ENCODE measurements around the gene SLC30A4.

DNA sequence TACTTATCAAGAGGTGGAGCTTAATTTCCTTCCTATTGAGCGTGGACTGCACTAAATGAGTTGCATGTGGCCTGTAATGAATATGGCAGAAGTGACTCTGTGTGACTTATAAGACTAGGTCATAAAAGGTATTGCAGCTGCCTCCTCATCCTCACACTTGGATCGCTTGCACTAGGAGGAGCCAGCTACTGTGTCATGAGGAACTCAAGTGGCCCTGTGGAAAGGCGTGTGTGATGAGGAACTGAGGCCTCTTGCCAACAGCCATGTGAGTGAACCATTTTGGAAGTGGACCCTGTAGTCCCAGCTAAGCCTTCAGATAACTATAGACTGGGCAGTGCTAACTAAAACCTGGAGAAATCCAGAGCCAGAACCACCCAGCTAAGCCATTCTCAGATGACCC lies 7.1 kb upstream of the SLC30A4 start:
- TF ChIP-seq, protein P1, sequence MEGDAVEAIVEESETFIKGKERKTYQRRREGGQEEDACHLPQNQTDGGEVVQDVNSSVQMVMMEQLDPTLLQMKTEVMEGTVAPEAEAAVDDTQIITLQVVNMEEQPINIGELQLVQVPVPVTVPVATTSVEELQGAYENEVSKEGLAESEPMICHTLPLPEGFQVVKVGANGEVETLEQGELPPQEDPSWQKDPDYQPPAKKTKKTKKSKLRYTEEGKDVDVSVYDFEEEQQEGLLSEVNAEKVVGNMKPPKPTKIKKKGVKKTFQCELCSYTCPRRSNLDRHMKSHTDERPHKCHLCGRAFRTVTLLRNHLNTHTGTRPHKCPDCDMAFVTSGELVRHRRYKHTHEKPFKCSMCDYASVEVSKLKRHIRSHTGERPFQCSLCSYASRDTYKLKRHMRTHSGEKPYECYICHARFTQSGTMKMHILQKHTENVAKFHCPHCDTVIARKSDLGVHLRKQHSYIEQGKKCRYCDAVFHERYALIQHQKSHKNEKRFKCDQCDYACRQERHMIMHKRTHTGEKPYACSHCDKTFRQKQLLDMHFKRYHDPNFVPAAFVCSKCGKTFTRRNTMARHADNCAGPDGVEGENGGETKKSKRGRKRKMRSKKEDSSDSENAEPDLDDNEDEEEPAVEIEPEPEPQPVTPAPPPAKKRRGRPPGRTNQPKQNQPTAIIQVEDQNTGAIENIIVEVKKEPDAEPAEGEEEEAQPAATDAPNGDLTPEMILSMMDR (conservative IDR thresholded peaks at IDR 0.05; ENCODE audit: low read depth, low read length), result no peak
- TF ChIP-seq EZH2 (IDR thresholded peaks at IDR 0.05; ENCODE audit: low read length, unreplicated experiment), result no peak
- TF ChIP-seq EZH2phosphoT487 (IDR thresholded peaks at IDR 0.05; ENCODE audit: borderline replicate concordance, low read length), result no peak
